NCI-H2081 treated with DMSO at 0.1 percent for 48 hours (cell line): ENCODE results near the gene SGMS1.

Source experiments
- DNase-seq: peaks from one replicate; lab custom pipeline; 2025; lab: John Stamatoyannopoulos, UW

SGMS1 gene

DNA sequence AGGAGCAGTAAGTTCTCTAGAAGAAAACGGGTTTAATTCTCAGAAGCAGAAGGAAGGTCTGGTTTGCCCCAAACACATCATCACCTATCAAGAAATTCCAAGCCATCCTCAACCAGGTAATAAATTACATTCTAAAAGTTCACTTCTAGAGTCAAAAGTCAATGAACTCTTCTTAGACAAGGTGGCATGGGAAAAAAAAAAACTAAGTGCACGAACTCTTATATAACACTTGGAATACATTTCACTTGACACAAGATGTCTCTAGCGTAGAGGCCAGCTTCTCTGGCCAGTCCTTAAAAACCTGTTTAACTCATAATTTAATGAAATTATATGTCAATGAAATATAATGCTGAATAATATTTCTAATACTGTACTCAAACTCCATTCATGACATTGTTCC is 200.3 kb downstream of the SGMS1 start:
- DNase-seq: no peak

- DNase-seq: no peak
Observed at GRCh38 chr10:50422259-50422658, 201.5 kb downstream of the SGMS1 start.

DNA sequence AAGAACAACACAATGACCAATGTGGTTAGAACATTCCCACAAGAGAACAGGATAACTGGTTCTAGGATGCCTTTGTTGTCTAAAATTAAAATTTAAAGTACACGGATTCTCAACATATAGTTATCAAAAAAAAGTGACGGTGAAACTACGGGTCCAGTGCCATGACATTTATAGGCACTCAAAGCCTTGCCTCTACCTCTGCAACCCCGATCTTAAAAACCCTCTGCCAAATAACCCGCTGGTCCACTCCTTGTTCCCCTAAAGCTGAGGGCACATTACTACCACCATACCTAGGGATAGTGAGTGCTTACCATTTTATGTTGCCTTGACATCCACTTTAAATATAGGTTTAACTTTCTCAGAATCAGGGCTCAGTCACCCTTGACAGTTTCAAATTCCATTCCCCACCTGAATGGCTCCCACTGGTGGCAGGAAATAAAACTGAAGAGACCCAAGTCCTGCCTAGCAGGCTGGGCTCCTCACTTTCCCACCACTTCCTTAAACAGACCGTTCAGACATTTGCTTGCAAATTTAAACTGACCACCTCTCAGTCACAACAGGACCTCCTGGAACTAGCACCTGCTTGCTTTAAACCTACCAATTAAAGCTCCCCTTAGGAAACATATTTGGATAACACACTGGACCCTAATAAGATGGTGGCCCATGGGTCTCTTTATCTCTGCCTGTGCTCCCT is 202.6 kb downstream of the SGMS1 start:
- no peak for DNase-seq

- DNase-seq: no peak
Observed at GRCh38 chr10:50420196-50420595, 203.6 kb downstream of the SGMS1 start.

DNA sequence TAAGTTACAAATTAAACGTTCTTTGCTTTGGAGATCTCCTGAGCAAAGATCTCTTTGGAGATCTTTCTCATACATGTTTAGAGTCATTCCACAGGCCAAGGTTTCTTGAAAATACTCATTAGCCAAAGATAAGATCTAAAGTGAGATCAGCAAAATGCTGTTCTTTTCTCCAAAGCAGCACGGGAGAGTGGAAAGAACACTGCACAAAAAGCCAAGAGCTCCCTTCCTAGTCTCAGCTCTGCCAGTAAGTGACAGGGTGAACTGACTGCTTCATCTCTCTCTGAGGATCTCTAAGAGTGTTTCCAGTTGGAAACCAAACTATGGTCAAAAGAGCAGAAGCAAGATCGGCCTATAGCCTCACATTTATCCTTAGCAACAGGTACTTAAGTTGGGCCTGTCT is 204.0 kb downstream of the SGMS1 start:
- no peak for DNase-seq

GRCh38 chr10:50419091-50419490 is 204.7 kb downstream of the SGMS1 start:
- DNase-seq: no peak

- no peak for DNase-seq
Observed at GRCh38 chr10:50417886-50418830, 205.6 kb downstream of the SGMS1 start.

- no peak for DNase-seq
Observed at GRCh38 chr10:50417486-50417885, 206.3 kb downstream of the SGMS1 start.

GRCh38 chr10:50416881-50417280 is 206.9 kb downstream of the SGMS1 start:
- DNase-seq: no peak

- no peak for DNase-seq
Observed at GRCh38 chr10:50416181-50416824, 207.5 kb downstream of the SGMS1 start.

GRCh38 chr10:50415292-50415691 is 208.5 kb downstream of the SGMS1 start:
- no peak for DNase-seq

DNA sequence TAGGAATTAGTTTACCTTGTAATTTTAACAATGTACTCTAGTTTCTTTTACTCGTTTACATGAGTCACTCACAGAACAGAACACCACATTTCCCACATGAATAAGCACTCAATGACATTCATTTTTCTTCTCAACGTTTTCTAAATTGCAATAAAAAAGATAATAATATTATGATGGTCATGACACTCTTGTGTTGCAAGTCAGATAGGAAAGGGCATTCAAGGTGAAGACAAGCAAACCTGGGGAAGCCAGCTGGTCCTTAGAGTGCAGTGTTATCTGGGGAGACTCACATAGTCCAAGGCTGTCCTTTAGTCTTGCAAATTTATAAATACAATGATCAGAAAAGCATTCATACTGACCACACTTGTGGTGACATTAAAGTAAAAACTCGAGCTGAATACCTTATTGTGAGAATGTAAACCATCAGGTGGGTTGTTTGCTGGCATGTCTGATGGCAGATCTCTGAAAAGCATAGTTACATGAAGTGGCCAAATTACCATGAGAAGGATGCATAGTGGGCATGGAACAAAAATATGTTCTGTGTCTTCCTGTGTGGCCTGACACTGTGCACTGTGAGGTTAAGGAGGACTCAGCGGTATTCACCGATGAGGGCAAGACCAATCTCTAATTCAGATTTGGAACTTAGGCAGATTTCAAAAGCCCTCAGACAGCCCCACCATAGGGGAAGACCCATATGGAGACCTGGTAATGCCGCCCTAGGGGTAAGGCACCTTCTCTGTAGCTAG is 213.5 kb downstream of the SGMS1 start:
- no peak for DNase-seq

DNA sequence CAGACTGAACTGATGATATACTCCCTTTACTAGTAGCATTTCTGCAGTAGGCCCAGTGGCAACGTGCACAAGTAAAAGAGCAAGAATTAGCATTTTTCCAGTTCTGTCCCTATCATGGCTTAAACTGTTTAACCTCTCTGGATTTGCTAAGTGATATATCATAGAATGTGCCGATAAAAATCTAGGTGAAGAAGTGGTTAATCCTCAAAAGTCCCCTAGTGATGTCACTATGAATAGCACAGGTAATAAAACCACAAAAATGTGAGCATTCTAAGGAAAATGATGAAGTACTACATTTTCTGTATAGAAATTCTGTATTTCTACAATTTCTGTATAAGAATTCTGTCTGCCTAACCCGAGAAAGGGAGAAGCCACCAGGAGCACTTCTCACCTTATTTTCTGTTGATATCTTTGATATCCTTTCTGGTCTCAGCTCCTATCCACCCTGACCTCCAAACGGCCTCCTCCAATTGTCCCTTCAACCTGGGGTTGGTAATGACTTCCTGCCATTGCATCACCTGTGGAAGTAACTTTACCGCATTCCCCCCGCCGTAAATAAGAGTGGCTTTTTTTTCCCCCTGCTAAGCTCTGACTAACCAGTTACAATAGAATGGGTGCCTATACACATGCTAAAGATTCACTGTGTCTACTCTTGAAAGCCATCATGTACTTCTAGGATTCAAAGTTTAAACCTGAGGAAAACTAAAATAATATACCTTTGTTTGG is 216.5 kb downstream of the SGMS1 start:
- no peak for DNase-seq

DNA sequence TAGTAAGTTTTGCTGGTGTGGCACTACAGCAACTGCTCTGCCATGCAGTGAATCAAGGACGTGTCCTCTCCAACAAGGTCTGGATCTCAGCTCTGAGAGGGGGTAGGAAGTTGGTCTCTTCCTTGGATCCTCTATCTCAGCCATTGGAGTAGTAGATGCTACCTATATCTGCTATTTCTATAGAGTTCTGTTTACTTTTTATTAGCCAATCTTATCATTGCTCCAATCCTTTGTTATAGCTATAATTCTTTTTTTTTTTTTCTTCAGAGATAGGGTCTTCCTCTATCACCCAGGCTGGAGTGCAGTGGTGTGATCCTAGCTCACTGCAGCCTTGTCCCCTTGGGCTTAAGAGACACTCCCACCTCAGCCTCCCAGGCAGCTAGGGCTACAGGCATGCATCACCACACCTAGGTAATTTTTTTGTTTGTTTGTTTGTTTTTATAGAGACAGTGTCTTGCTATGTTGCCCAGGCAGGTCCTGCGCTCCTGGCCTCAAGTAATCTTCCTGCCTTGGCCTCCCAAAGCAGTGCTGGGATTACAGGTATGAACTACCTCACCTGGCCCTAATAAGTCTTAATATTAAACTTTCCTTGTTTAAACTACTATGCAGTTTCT is 217.2 kb downstream of the SGMS1 start:
- DNase-seq: no peak

DNA sequence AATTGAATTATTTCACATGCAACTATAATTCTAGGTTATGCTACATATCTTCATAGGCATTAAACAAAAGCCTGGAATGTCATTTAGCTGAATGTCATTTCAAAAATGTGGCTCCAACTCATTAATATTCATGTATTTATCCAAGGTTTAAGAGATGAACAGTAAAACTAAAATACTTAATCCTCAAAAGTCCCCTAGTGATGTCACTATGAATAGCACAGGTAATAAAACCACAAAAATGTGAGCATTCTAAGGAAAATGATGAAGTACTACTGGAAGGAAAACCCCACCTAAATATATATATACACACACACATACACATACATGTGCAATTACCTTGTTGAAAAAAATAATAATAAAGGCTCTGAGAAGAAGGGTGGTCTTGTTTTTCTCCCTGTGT is 218.0 kb downstream of the SGMS1 start:
- no peak for DNase-seq

DNA sequence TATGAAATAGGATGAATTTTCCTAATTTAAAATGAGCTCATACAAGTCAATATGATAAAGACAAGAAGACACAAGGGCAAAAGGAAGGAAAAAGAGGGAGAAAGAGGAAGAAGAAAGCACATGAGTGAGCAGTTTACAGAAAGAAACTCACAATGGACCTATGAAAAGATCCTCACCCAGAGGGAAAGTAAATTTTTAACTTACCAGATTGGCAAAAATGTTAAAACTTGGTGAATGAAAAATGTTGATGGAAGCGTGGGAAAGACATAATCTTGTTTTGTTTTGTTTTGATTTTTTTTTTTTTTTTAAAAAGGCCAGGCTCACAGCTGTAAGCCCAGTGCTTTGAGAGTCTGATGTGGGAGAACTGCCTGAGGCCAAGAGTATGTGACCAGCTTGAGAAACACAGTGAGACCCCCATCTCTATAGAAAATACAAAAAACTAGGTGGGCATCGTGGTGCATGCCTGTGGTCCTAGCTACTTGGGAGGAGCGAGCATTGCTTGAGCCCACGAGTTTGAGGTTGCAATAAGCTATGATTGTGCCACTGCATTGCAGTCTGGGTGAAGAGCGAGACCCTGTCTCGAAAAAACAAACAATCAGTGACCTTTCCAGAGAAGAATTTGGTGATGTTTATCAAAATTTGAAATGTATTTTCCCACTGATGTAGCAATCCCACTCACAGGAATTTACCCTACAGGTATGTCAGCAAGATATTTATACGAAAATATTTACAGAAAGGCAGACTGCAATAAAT is 219.6 kb downstream of the SGMS1 start:
- DNase-seq: no peak

DNA sequence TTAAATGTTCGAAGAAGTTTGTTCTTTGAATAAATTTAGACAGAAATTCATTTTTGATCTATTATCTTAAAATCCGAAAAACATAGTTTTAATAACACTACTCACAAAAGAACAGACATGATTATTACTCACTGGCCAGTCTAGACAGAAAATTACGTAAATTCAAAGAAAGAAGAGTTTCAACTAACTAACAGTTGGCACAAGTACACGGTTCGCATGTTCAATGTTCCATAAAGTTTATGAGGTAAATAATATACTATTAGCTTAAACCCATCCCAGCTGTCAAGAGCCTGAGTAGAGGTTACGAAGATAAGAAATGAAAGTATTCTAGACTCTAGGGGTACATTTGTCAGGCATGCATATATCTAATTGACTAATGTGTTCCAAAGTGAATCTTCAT is 220.7 kb downstream of the SGMS1 start:
- no peak for DNase-seq

GRCh38 chr10:50402466-50402865 is 221.3 kb downstream of the SGMS1 start:
- DNase-seq: no peak

GRCh38 chr10:50400694-50401093 is 223.1 kb downstream of the SGMS1 start:
- no peak for DNase-seq

- no peak for DNase-seq
Observed at GRCh38 chr10:50398823-50399222, 224.9 kb downstream of the SGMS1 start.
